Spleen (tissue), 7 donors: ENCODE results near the gene MLXIP.

Experiments used
- POLR2A ChIP-seq, 3 donors: fragments of 450-650 bp; IDR thresholded peaks; one replicate each; pipeline ENCODE4 v1.5.1; 2017; ENCODE audit warnings: antibody characterized with exemption in 3 of 3, mild to moderate bottlenecking in 1 of 3
- POLR2AphosphoS5 ChIP-seq, 3 donors: sonication (generic); formaldehyde crosslinking; IDR thresholded peaks; one replicate each; pipeline ENCODE4 v1.5.1; 2017; ENCODE audit warnings: antibody characterized with exemption in 3 of 3
- TF ChIP-seq, protein P1 (sequence below), 11 experiments: fragments of 200-600 bp in 7 of 11; fragments of 450-650 bp in 4 of 11; sonication (generic) in 4 of 11; IDR thresholded peaks in 8 of 11; conservative IDR thresholded peaks in 3 of 11; 1 replicate in 7 of 11; 2 replicates in 4 of 11; pipeline versions ENCODE4 v1.4.0 to v1.8.0; 2016 to 2021; ENCODE audit warnings: antibody characterized with exemption in 11 of 11, inconsistent platforms in 4 of 11, mild to moderate bottlenecking in 1 of 11
- donor health status: DM: no; HTN: no; CAD: no; lungs with moderate emphysema.
- donor health status: DM: no; HTN: no; CAD: no.
- donor health status: DM: no; HTN: no; CAD: no.

DNA sequence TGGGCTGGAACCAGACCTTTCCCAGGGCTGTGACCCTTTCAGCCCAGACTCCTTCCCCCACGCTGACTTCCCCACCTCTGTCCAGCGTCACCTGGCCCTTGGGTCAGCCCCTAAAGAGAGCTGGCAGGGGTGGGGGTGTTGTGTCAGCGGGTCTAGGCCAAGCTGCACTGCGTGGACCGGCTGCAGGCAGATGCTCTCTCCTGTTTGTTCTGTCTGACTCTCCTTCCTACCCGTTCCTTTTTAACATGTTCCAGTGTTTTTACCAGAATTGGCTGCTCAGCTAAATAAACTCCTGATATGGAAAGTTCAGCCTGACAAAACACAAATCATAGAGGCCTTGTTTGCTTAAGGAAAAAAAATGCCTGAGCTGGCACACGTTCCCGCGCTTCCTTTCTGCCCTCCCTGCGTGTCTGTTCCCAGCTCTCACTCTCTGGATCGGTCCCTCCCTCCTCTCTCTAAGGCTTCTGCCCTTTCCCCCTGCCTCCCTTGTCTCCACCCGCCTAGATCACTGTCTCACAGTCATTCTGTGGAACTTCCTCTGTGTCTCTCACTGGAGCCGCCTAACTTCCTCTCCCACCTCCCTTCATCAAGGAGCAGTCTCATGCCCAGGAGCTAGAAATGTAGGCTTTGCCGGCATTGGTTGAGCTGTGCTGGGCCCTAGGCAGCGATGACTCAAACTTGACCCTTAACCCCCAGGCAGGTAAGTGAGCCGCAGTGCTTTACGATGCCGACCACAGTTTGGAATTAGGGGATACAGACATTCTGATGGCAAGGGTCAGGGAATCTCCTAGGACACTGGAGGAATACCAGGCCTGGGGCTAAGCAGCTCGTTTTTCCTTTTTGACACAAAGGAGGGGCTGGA lies 15.5 kb upstream of the MLXIP start:
- TF ChIP-seq, protein P1, sequence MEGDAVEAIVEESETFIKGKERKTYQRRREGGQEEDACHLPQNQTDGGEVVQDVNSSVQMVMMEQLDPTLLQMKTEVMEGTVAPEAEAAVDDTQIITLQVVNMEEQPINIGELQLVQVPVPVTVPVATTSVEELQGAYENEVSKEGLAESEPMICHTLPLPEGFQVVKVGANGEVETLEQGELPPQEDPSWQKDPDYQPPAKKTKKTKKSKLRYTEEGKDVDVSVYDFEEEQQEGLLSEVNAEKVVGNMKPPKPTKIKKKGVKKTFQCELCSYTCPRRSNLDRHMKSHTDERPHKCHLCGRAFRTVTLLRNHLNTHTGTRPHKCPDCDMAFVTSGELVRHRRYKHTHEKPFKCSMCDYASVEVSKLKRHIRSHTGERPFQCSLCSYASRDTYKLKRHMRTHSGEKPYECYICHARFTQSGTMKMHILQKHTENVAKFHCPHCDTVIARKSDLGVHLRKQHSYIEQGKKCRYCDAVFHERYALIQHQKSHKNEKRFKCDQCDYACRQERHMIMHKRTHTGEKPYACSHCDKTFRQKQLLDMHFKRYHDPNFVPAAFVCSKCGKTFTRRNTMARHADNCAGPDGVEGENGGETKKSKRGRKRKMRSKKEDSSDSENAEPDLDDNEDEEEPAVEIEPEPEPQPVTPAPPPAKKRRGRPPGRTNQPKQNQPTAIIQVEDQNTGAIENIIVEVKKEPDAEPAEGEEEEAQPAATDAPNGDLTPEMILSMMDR (IDR thresholded peaks at IDR 0.05 in 8 of 11, conservative IDR thresholded peaks at IDR 0.05 in 3 of 11): no peak
- TF ChIP-seq POLR2AphosphoS5 (IDR thresholded peaks at IDR 0.05) (peak; percentile 39 to 61 (median 44)), POLR2A (IDR thresholded peaks at IDR 0.05) (no peak)
